KBM-7 (cell line): ENCODE data around the gene BCL6.
A peak's percentile ranks its signal among the peaks of the same experiment; 100 is the strongest.

Source experiments
- DNase-seq: peaks from one replicate; pipeline ENCODE4 v3.0.0-alpha.2; 2015
- in situ Hi-C: fragments of 300-500 bp; cut with MboI; formaldehyde crosslinking; loops from 2 replicates; pipeline ENCODE4 v1.14.3; 2020; ENCODE audit warnings: low sequenced_read_pairs, low pct_unique_long_range_greater_than_20kb, mixed read lengths

BCL6 gene

DNA sequence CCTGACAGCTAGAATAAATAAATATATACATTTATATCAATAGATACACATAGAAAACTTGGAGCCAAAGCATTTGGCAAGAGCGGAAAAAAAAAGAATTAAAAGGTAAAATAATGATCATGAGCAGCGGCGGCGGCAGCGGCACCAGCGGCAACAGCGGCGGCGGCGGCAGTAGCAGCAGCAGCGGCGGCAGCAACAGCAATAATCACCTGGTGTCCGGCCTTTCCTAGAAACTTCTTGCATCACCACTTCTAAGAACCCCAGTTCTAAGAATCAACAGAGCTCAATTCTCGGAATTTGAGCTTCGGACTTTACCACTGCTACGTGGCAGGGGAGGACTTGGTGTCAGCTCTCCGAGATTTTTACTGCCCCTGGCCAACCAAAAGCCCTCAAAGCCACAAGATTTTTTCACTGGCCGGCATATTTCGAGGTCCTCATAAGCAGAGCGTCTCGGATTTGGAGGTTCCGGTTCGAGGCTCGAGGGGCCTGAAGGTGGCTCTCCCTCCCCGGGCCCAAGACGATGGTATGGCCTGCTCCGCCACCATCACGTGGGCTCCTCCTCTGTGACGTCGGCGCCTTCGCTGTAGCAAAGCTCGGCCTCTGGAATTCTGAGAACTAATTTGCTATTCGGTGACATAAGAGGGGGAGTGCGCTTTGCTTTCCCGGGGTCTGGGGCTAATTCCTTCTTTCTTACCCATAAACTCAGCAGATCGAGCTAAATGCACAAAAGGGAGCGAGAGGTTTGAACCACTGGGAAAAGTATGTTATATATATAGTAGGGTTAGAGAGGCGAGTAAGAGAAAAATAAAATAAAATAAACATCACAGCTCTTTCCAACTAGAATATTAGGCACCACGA lies at the start of gene BCL6:
BCL6 (minus strand) TSS at position 268 of the 858 bp plus-strand sequence. CDS start 11,775 bp downstream, outside the sequence.
- in situ Hi-C loops, result loop anchor here (25.0 kb wide), 1 partner anchor 1392 kb away; no protein-coding TSS in a partner anchor
- DNase-seq, result peak; percentile 97

GRCh38 chr3:187794731-187795130 lies 49.5 kb upstream of the BCL6 start:
- no peak for DNase-seq
- in situ Hi-C loops, result no loop called here

GRCh38 chr3:187793618-187794017 lies 48.4 kb upstream of the BCL6 start:
- in situ Hi-C loops, result no loop called here
- no peak for DNase-seq

GRCh38 chr3:187792521-187792920 lies 47.3 kb upstream of the BCL6 start:
- no peak for DNase-seq
- in situ Hi-C loops, result no loop called here

DNA sequence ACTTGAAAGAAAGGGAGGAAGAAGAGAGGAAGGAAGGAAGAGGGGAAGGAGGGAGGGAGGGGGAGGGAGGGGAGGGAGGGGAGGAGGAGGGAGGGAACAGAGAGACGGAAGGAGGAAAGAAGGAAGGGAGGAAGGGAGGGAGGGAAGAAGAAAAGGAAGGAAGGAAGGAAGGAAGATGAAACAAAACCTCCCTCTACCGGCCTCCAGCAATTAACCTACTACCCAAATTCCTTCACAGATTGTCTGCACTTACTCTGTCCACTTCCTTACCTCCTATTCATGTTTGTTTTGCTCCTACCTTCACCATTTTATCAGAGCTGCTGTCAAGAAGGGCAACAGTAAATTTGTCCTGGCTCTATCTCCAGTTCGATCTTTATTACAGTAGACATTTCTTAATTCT lies 44.6 kb upstream of the BCL6 start:
- in situ Hi-C loops, result no loop called here
- DNase-seq, result no peak

GRCh38 chr3:187788984-187789857 lies 44.0 kb upstream of the BCL6 start:
- no peak for DNase-seq

GRCh38 chr3:187783098-187783497 lies 37.8 kb upstream of the BCL6 start:
- DNase-seq, result no peak
- in situ Hi-C loops, result no loop called here

More at GRCh38 chr3:187788984-187789857, 44.0 kb upstream of the BCL6 start:
- in situ Hi-C loops, result no loop called here

DNA sequence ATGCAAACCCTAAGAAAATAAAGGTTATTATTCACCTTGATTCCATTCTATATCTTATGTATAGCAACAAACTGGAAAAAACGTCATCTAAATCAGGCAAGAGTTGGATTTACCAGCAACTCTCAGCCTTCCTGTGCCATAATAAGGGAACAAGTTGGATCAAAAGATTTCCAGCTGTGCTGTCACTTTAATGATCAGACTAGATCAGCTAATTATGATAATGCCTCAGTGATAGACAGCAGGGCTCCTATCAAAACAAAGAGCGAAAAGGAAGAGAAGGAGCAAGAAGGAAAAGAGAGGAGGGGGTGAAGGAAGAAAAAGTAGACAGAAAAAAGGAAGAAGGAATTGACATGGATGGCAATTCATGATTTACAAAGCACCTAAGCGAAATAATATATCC lies 36.7 kb upstream of the BCL6 start:
- in situ Hi-C loops, result no loop called here
- no peak for DNase-seq

DNA sequence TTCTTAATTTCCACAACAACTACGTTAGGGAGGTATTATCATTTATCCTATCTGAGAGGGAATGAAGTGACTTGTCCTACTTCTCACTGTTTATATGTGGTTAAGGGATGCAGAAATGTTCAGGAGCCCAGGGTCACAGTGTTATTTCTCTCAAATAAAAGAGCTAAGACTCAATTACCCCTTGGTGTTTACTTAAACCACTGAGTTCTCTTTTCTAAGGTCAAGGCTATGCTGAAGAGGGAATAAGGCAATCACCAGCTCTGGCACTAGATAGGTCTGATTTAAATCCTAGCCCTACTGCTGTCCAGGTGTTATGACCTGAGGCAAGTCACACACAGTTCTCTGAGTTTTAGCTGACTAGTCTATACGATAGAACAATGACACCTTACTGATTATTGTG lies 35.7 kb upstream of the BCL6 start:
- in situ Hi-C loops, result no loop called here
- no peak for DNase-seq

GRCh38 chr3:187778726-187779125 lies 33.5 kb upstream of the BCL6 start:
- in situ Hi-C loops, result no loop called here
- DNase-seq, result no peak

- in situ Hi-C loops, result no loop called here
- peak; percentile 95 for DNase-seq
These were observed 32.2 kb upstream of the BCL6 start for GRCh38 chr3:187777331-187777941.

GRCh38 chr3:187775549-187775948 lies 30.3 kb upstream of the BCL6 start:
- DNase-seq, result no peak
- in situ Hi-C loops, result no loop called here

GRCh38 chr3:187774185-187774789 lies 29.0 kb upstream of the BCL6 start:
- no peak for DNase-seq
- in situ Hi-C loops, result no loop called here

DNA sequence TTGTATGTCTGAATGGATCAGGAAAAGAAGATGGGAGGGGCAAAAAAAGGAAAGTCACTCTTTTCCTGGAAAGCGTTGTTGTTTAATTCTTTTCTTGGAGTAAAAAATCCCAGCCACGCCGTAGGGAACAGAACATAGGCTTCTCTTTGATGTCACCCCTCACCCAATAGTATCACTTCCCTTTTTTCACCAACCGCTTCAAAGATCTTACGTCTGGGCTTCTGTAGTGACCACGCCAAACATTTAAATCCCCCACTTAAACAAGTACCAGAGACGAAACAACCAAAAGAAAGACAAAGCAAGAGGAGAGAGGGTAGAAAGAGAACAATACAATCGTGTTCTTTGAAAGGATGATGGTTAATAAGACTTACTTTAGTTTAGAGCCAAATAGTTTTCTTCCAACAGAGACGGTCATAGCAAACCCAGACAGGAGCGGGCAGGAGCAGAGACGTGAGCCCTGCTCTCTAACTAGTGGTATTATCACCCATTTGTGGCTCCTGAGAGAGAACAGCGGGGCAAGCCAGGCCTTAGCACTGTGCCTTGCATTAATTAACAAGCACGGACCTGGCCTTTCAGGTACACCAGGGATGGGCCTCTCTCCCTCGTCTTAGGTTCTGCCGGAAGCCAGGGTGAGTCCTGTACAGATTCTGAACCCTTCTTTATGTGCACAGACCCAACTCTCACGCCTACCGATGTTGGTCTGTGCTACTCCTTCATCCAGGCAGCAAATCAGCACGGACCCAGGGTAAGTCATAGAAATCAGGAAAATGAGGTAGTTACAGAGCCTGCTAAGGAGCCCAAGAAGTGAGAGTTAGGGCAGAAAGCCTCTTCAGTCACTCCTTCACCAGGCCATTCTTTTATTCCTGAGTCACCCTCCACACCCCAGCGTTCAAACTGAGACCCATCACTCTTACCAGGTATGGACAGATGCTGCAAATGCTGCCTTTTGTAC lies 28.2 kb upstream of the BCL6 start:
- in situ Hi-C loops, result no loop called here
- peak; percentile 89 for DNase-seq

DNA sequence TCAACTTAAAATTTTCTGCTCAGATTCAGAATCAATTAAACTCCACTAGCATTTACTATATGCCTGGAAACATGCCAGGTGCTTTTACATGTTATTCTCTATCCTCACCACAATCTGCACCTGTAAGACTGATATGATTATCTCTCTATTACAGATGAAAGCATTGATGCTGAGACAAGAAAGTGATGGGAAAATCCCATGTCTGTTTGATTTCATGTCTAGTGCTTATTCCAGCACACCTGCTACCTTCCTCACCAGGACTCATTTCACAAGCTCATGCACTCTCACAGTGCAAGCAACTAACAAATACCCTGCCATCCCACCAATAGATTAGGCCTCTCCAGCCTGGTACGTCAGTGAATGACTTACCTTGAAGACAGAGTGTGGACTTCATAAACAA lies 25.0 kb upstream of the BCL6 start:
- DNase-seq, result no peak
- in situ Hi-C loops, result no loop called here

GRCh38 chr3:187769771-187770170 lies 24.5 kb upstream of the BCL6 start:
- in situ Hi-C loops, result no loop called here
- no peak for DNase-seq

DNA sequence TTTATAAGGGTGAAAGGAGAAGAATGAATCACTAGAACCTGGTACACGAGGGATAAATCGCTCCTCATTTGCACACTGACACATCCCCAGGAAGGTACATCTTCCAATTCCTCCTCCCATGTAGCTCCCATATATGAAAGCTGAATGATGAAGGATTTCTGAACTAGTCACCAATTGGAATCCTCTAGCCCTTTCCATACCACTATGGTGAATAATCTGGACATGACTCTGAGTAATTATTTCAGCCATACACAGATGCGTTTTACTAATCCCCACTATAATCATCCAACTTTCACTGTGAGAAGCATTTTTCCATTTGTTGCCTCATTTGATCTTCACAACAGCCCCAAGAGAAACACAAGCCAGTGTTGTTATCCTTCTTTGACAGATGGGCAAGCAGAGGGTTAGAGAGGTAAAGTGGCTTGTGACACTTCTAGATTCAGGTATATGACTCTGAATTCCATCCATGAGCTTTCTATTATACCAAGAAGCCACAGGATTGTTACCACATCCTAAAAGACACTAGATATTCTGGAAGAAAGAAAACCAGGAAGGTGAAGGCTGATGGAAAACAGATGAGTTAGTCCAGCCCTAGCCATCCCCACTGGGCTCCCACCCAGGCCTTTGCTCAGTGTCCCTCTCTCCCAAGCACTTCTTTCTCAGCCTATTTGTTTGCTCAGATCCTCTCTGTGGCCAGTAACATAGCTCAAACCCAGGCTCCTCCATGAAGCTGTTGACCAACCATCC lies 22.2 kb upstream of the BCL6 start:
- in situ Hi-C loops, result no loop called here
- DNase-seq, result no peak

GRCh38 chr3:187765342-187765741 lies 20.1 kb upstream of the BCL6 start:
- DNase-seq, result no peak
- in situ Hi-C loops, result no loop called here
